PFSK-1 (cell line): ENCODE results near the gene RNF144B.

Experiments used
- POLR2AphosphoS5 ChIP-seq: IDR thresholded peaks from 2 replicates; pipeline ENCODE4 v1.6.1; 2012; ENCODE audit warnings: low read depth, mild to moderate bottlenecking, control low read depth, low read length, moderate library complexity
- TAF1 ChIP-seq: IDR thresholded peaks from 2 replicates; pipeline ENCODE4 v1.6.1; 2012; ENCODE audit warnings: low read length, control low read depth, borderline replicate concordance; ENCODE audit not compliant: insufficient read depth

DNA sequence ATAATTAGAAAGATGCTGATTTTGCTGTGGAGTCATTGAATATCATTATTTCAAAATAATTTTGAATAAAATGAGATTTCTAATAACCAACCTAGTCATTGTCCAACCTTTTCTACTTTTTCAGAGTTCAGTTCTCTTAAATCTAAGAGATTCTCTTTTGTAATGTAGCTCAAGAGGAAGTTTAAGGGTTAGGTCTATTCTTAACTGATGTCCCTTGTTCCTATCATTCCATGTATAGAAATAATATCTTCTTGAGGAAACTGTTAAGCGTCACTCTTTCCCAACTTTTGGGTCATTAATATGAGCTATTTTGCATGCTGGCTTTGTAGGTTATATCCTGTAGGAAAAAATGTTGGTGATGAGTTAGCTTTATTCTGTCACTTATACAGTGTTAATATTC is 27.0 kb downstream of the RNF144B start:
- TF ChIP-seq TAF1, result no peak
- TF ChIP-seq POLR2AphosphoS5, result no peak
